ENCODE measurements around the gene CMSS1. TPM values are rescaled to one million over a fixed set of nuclear protein-coding genes. Genes with fewer than 3 reads are reported as not detected.

The CMSS1 gene
- total and polyA plus RNA-seq, 2 of the 13 experiments (the other 11 are each of a cell fraction or from before 2014, with no cell fraction given), result 6.4 to 48.7 TPM

DNA sequence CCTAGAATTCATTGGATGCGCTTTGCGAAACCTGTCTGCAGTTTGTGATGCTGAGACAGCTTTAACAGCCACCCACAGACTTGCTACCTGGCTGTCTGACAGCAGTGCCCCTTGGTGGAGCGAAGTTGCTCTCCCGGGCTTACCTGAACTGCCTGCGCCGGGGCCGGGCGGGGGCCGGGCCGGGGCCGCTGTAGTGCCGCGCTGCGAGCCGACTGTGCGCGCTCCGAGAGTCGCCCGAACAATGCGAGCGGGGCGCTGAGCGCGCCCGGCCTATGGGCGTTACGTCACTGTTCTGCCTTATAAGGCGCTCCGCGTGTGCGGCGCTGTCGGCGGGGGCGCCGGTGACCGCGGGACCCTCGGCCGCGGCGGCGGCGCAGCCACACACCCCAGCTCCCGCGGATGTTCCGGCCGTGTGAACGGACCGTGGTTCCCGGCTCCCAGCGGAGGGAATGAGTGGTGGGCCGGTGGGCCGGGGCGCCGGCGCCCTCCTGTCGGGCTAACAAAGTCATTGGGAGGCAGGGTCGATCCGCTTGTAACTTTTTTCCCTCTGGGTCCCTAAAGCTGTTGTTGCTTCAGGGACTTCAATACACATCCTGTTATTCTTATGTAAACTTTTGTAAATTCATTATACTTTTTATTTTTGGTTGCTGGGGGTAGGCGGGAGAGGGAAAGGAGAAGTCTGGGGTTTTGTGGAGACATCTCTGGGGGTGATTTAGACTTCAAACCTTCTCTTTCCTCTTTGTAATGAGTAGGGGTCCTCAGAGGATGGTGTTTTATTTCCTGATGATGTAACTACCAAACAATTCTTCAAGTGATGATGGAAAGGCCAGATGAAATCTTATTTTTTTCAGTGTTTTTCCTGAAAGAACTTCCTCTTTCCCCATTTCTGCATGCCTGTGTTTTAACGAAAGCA lies 58.5 kb downstream of the CMSS1 start (continued):
- peak; percentile 75; the same call in 1 of the 2 replicates for TF ChIP-seq ZSCAN25 (CRISPR knock-in tag; IDR thresholded peaks at IDR 0.05)
- TF ChIP-seq ZNF205 (CRISPR knock-in tag; IDR thresholded peaks at IDR 0.05), result 0 out of 2 replicates have a peak, but pooled peaks have one; percentile 38
- TF ChIP-seq, protein P1, sequence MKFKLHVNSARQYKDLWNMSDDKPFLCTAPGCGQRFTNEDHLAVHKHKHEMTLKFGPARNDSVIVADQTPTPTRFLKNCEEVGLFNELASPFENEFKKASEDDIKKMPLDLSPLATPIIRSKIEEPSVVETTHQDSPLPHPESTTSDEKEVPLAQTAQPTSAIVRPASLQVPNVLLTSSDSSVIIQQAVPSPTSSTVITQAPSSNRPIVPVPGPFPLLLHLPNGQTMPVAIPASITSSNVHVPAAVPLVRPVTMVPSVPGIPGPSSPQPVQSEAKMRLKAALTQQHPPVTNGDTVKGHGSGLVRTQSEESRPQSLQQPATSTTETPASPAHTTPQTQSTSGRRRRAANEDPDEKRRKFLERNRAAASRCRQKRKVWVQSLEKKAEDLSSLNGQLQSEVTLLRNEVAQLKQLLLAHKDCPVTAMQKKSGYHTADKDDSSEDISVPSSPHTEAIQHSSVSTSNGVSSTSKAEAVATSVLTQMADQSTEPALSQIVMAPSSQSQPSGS (CRISPR knock-in tag; IDR thresholded peaks at IDR 0.05), result peak; percentile 95
- TF ChIP-seq MTF1 (CRISPR knock-in tag; IDR thresholded peaks at IDR 0.05), result 0 out of 2 replicates have a peak, but pooled peaks have one; percentile 26
- TF ChIP-seq MXD4 (CRISPR knock-in tag; IDR thresholded peaks at IDR 0.05), result peak; percentile 76; the same call in 1 of the 2 replicates
- 0 out of 2 replicates have a peak, but pooled peaks have one; percentile 28 for TF ChIP-seq BCL6 (CRISPR knock-in tag; IDR thresholded peaks at IDR 0.05)
- TF ChIP-seq ZNF160 (CRISPR knock-in tag; IDR thresholded peaks at IDR 0.05), result 0 out of 2 replicates have a peak, but pooled peaks have one; percentile 27
- peak; percentile 32; the same call in 1 of the 2 replicates for TF ChIP-seq HNF4G (IDR thresholded peaks at IDR 0.05; ENCODE audit: borderline replicate concordance, low read depth, low read length)
- TF ChIP-seq HNF4G (CRISPR knock-in tag; IDR thresholded peaks at IDR 0.05; ENCODE audit: borderline replicate concordance, low read depth), result no peak; the same call in 1 of the 2 replicates
- peak; percentile 41; the same call in 1 of the 2 replicates for TF ChIP-seq FOXK1 (CRISPR knock-in tag; IDR thresholded peaks at IDR 0.05; ENCODE audit: borderline replicate concordance, low read depth)
- peak; percentile 25; the same call in 1 of the 2 replicates for TF ChIP-seq ZNF337 (CRISPR knock-in tag; IDR thresholded peaks at IDR 0.05; ENCODE audit: borderline replicate concordance, low read depth)
- TF ChIP-seq, protein P2, sequence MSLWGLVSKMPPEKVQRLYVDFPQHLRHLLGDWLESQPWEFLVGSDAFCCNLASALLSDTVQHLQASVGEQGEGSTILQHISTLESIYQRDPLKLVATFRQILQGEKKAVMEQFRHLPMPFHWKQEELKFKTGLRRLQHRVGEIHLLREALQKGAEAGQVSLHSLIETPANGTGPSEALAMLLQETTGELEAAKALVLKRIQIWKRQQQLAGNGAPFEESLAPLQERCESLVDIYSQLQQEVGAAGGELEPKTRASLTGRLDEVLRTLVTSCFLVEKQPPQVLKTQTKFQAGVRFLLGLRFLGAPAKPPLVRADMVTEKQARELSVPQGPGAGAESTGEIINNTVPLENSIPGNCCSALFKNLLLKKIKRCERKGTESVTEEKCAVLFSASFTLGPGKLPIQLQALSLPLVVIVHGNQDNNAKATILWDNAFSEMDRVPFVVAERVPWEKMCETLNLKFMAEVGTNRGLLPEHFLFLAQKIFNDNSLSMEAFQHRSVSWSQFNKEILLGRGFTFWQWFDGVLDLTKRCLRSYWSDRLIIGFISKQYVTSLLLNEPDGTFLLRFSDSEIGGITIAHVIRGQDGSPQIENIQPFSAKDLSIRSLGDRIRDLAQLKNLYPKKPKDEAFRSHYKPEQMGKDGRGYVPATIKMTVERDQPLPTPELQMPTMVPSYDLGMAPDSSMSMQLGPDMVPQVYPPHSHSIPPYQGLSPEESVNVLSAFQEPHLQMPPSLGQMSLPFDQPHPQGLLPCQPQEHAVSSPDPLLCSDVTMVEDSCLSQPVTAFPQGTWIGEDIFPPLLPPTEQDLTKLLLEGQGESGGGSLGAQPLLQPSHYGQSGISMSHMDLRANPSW (CRISPR knock-in tag; IDR thresholded peaks at IDR 0.05; ENCODE audit: borderline replicate concordance), result no peak
- TF ChIP-seq ASH2L (IDR thresholded peaks at IDR 0.05; ENCODE audit: insufficient read length, low read depth, low read length), result peak; percentile 92
- no peak for TF ChIP-seq KLF9 (CRISPR knock-in tag; IDR thresholded peaks at IDR 0.05; ENCODE audit: low read depth)
- TF ChIP-seq, protein P3, sequence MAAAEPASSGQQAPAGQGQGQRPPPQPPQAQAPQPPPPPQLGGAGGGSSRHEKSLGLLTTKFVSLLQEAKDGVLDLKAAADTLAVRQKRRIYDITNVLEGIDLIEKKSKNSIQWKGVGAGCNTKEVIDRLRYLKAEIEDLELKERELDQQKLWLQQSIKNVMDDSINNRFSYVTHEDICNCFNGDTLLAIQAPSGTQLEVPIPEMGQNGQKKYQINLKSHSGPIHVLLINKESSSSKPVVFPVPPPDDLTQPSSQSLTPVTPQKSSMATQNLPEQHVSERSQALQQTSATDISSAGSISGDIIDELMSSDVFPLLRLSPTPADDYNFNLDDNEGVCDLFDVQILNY (CRISPR knock-in tag; conservative IDR thresholded peaks at IDR 0.05), result no peak
- TF ChIP-seq ZC3H4 (CRISPR knock-in tag; IDR thresholded peaks at IDR 0.05; ENCODE audit: borderline replicate concordance), result no peak
- no peak for TF ChIP-seq SMYD3 (CRISPR knock-in tag; IDR thresholded peaks at IDR 0.05)
- TF ChIP-seq ZNF777 (CRISPR knock-in tag; IDR thresholded peaks at IDR 0.05), result peak; percentile 44; the same call in 1 of the 2 replicates
- no peak for TF ChIP-seq PHF20 (CRISPR knock-in tag; IDR thresholded peaks at IDR 0.05)
- TF ChIP-seq HOXA9 (CRISPR knock-in tag; IDR thresholded peaks at IDR 0.05; ENCODE audit: borderline replicate concordance), result peak; percentile 77; the same call in 1 of the 2 replicates
- TF ChIP-seq BORCS8-MEF2B (CRISPR knock-in tag; IDR thresholded peaks at IDR 0.05), result 0 out of 2 replicates have a peak, but pooled peaks have one; percentile 28
- TF ChIP-seq, protein P4, sequence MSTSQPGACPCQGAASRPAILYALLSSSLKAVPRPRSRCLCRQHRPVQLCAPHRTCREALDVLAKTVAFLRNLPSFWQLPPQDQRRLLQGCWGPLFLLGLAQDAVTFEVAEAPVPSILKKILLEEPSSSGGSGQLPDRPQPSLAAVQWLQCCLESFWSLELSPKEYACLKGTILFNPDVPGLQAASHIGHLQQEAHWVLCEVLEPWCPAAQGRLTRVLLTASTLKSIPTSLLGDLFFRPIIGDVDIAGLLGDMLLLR (CRISPR knock-in tag; IDR thresholded peaks at IDR 0.05), result peak; percentile 91
- peak; percentile 32; the same call in 1 of the 2 replicates for TF ChIP-seq TGIF2 (CRISPR knock-in tag; IDR thresholded peaks at IDR 0.05)
- no peak for TF ChIP-seq JDP2 (CRISPR knock-in tag; IDR thresholded peaks at IDR 0.05; ENCODE audit: borderline replicate concordance)

Measured in HepG2 (cell line).